Measurements from ENCODE around the gene RFC3. TPM values are rescaled to one million over a fixed set of nuclear protein-coding genes. Genes with fewer than 3 reads are reported as not detected.

Gene RFC3
- total and polyA plus RNA-seq, 2 of the 13 experiments (the other 11 are each of a cell fraction or from before 2014, with no cell fraction given) = 16.0 to 55.7 TPM

DNA sequence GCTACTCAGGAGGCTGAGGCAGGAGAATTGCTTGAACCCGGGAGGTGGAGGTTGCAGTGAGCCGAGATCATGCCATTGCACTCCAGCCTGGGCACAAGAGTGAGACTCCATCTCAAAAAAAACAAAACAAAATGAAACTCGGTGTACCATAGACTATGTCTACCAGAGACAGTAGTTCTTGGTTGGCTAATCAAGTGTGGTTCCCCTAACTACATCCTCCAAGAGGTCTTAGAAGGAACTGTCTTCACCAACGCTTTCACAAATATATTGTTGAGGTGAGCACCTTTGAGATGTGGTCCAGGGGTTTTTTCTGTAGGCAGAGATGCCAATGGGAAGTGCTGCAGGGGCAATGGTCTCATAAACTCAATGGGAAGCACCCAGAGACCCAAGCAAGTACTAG lies 48.0 kb downstream of the RFC3 start:
- BruUV-seq (replicated peaks) = no TSS peak
- TF ChIP-seq MBNL3 (CRISPR knock-in tag; conservative IDR thresholded peaks at IDR 0.05) (no peak), ZMYM2 (CRISPR knock-in tag; IDR thresholded peaks at IDR 0.05) (no peak), ZFY (CRISPR knock-in tag; IDR thresholded peaks at IDR 0.05) (no peak), ZFP37 (CRISPR knock-in tag; IDR thresholded peaks at IDR 0.05; ENCODE audit: borderline replicate concordance) (no peak), ZNF530 (CRISPR knock-in tag; IDR thresholded peaks at IDR 0.05; ENCODE audit: low read depth) (no peak), ZNF282 (IDR thresholded peaks at IDR 0.05; ENCODE audit: partially characterized antibody) (no peak), ZFP36L1 (CRISPR knock-in tag; IDR thresholded peaks at IDR 0.05) (no peak), ZNF746 (CRISPR knock-in tag; IDR thresholded peaks at IDR 0.05) (no peak), IKZF1 (IDR thresholded peaks at IDR 0.05) (no peak), ZMYM3 (CRISPR knock-in tag; IDR thresholded peaks at IDR 0.05) (no peak), ZNF709 (CRISPR knock-in tag; IDR thresholded peaks at IDR 0.05) (no peak)
- TF ChIP-seq, protein P1, sequence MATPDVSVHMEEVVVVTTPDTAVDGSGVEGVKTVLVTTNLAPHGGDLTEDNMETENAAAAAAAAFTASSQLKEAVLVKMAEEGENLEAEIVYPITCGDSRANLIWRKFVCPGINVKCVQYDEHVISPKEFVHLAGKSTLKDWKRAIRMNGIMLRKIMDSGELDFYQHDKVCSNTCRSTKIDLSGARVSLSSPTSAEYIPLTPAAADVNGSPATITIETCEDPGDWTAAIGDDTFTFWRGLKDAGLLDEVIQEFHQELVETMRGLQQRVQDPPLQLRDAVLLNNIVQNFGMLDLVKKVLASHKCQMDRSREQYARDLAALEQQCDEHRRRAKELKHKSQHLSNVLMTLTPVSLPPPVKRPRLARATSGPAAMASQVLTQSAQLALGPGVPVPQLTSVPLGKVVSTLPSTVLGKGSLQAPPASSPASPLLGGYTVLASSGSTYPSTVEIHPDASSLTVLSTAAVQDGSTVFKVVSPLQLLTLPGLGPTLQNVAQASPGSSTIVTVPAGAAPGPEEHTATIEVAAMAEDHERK (CRISPR knock-in tag; IDR thresholded peaks at IDR 0.05; ENCODE audit: low read depth) = no peak
- TF ChIP-seq, protein P2, sequence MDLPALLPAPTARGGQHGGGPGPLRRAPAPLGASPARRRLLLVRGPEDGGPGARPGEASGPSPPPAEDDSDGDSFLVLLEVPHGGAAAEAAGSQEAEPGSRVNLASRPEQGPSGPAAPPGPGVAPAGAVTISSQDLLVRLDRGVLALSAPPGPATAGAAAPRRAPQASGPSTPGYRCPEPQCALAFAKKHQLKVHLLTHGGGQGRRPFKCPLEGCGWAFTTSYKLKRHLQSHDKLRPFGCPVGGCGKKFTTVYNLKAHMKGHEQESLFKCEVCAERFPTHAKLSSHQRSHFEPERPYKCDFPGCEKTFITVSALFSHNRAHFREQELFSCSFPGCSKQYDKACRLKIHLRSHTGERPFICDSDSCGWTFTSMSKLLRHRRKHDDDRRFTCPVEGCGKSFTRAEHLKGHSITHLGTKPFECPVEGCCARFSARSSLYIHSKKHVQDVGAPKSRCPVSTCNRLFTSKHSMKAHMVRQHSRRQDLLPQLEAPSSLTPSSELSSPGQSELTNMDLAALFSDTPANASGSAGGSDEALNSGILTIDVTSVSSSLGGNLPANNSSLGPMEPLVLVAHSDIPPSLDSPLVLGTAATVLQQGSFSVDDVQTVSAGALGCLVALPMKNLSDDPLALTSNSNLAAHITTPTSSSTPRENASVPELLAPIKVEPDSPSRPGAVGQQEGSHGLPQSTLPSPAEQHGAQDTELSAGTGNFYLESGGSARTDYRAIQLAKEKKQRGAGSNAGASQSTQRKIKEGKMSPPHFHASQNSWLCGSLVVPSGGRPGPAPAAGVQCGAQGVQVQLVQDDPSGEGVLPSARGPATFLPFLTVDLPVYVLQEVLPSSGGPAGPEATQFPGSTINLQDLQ (CRISPR knock-in tag; IDR thresholded peaks at IDR 0.05) = no peak
- H4K20me1 ChIP-seq (ENCODE audit: insufficient read depth, low read length) = no peaks in the 10 kb centered on the region
- H3K9ac ChIP-seq (ENCODE audit: insufficient read depth, low read depth, low read length) = no peak overlapping the region
- peaks cover 28% of the 10 kb centered on the region for H3K4me1 ChIP-seq (ENCODE audit: insufficient read depth, low read length)
- no peak overlapping the region for H3K4me2 ChIP-seq (ENCODE audit: low read depth, low read length)
- 100% methylated on average over 1 of the region's 4 CpGs for WGBS (ENCODE audit: low lambda C conversion rate)
- ATAC-seq (no peak), DNase-seq (ENCODE audit: low spot score) (no peak), FAIRE-seq (no peak)
- in situ Hi-C loops (cut with HindIII; ENCODE audit: extremely low pct_ligation_motif_present, low pct_unique_long_range_greater_than_20kb) = no loop called here
- H3K36me3 ChIP-seq (replicated peaks in 1 of 2; ENCODE audit: control insufficient read depth in 1 of 2, insufficient read depth in 2 of 2, low read length in 2 of 2) = peaks cover 0 to 2% of the 10 kb centered on the region in 2 experiments; a peak in 2 of 5 replicates
- H3K4me3 ChIP-seq (replicated peaks in 1 of 3; ENCODE audit: insufficient read depth in 1 of 3, low read depth in 2 of 3, low read length in 3 of 3) = no peak overlapping the region
- no peaks in the 10 kb centered on the region for H3K27me3 ChIP-seq (ENCODE audit: control insufficient read depth in 1 of 2, insufficient read depth in 2 of 2, low read length in 2 of 2)
- H2AFZ ChIP-seq (ENCODE audit: low read length) = no peak overlapping the region
- ChIA-PET POLR2A (no interaction called here), CTCF (ENCODE audit: low intra/inter-chr PET ratio, low total read pairs) (no interaction called here)
- H3K27ac ChIP-seq (ENCODE audit: extremely low read length, insufficient read depth, low read length) = no peak overlapping the region
- intact Hi-C loops (cut with micrococcal nuclease; ENCODE audit: unreplicated experiment) = no loop called here
- H3K9me3 ChIP-seq (ENCODE audit: low read length) = no peaks in the 10 kb centered on the region
- no peaks in the 10 kb centered on the region for H3K79me2 ChIP-seq (ENCODE audit: insufficient read depth, low read length)
